GM12874 (cell line): Measurements from ENCODE around the gene PLEKHH3.

ENCODE experiments used
- CTCF ChIP-seq: IDR thresholded peaks from 2 replicates; pipeline ENCODE4 v1.5.1; 2011; ENCODE audit warnings: low read depth, mild to moderate bottlenecking, control low read depth, low read length, moderate library complexity; ENCODE audit not compliant: insufficient read depth

PLEKHH3 gene

GRCh38 chr17:42685831-42686230 lies 9.0 kb upstream of the PLEKHH3 start:
- TF ChIP-seq CTCF, result no peak

- TF ChIP-seq CTCF, result no peak
Measured at GRCh38 chr17:42684929-42685556, 8.2 kb upstream of the PLEKHH3 start.

- TF ChIP-seq CTCF, result no peak
Measured at GRCh38 chr17:42683407-42684034, 6.7 kb upstream of the PLEKHH3 start.

GRCh38 chr17:42682722-42683403 lies 6.1 kb upstream of the PLEKHH3 start:
- no peak for TF ChIP-seq CTCF

- no peak for TF ChIP-seq CTCF
Measured at GRCh38 chr17:42681976-42682721, 5.4 kb upstream of the PLEKHH3 start, which contains the start of gene CNTNAP1. CNTNAP1 (plus strand) TSS chr17:42682531; CDS start chr17:42682830, 299 bp downstream.

- TF ChIP-seq CTCF, result no peak
Measured at GRCh38 chr17:42680331-42680808, 3.6 kb upstream of the PLEKHH3 start.
